Measurements from ENCODE around the gene GNAS.

The GNAS gene

GRCh38 chr20:58842276-58842675 is 10.2 kb upstream of the GNAS start:
- ChIA-PET POLR2A (no interaction called here), CTCF (no interaction called here)
- no peak for TF ChIP-seq SP1 (IDR thresholded peaks at IDR 0.05)
- no peak for TF ChIP-seq HDGF (IDR thresholded peaks at IDR 0.05; ENCODE audit: borderline replicate concordance)
- no peak for TF ChIP-seq FOXA1 (IDR thresholded peaks at IDR 0.05)
- TF ChIP-seq ELF4 (IDR thresholded peaks at IDR 0.05) = no peak
- TF ChIP-seq FOXK2 (IDR thresholded peaks at IDR 0.05) = no peak
- TF ChIP-seq L3MBTL2 (conservative IDR thresholded peaks at IDR 0.05) = no peak
- TF ChIP-seq FOXM1 (IDR thresholded peaks at IDR 0.05; ENCODE audit: borderline replicate concordance) = no peak
- TF ChIP-seq SUZ12 (IDR thresholded peaks at IDR 0.05) = no peak
- TF ChIP-seq ZNF384 (IDR thresholded peaks at IDR 0.05) = no peak
- TF ChIP-seq TARDBP (IDR thresholded peaks at IDR 0.05) = no peak
- no peak for TF ChIP-seq BHLHE40 (IDR thresholded peaks at IDR 0.05; ENCODE audit: borderline replicate concordance)
- no peak for TF ChIP-seq ARNT (IDR thresholded peaks at IDR 0.05)
- TF ChIP-seq CTBP1 (IDR thresholded peaks at IDR 0.05; ENCODE audit: borderline replicate concordance) = no peak
- TF ChIP-seq NFRKB (IDR thresholded peaks at IDR 0.05) = no peak
- no peak for TF ChIP-seq PKNOX1 (IDR thresholded peaks at IDR 0.05)
- no peak for TF ChIP-seq LEF1 (IDR thresholded peaks at IDR 0.05; ENCODE audit: borderline replicate concordance)
- DNase-seq (ENCODE audit: extremely low spot score) = no peak

GRCh38 chr20:58843128-58843556 is 9.4 kb upstream of the GNAS start:
- ChIA-PET POLR2A (no interaction called here), CTCF (no interaction called here)
- no peak for DNase-seq (ENCODE audit: extremely low spot score)
- no peak for TF ChIP-seq FOXA1 (IDR thresholded peaks at IDR 0.05)
- no peak for TF ChIP-seq FOXM1 (IDR thresholded peaks at IDR 0.05; ENCODE audit: borderline replicate concordance)
- TF ChIP-seq ZNF384 (IDR thresholded peaks at IDR 0.05) = no peak
- TF ChIP-seq HDGF (IDR thresholded peaks at IDR 0.05; ENCODE audit: borderline replicate concordance) = no peak
- TF ChIP-seq ARNT (IDR thresholded peaks at IDR 0.05) = no peak
- no peak for TF ChIP-seq FOXK2 (IDR thresholded peaks at IDR 0.05)
- no peak for TF ChIP-seq L3MBTL2 (conservative IDR thresholded peaks at IDR 0.05)
- no peak for TF ChIP-seq LEF1 (IDR thresholded peaks at IDR 0.05; ENCODE audit: borderline replicate concordance)

- CTCF ChIA-PET = interaction anchor here (0.7 kb wide), 1 partner anchor 523 kb away, joined by 4 read pairs; no protein-coding TSS in a partner anchor
- no peak for DNase-seq (ENCODE audit: extremely low spot score)
- POLR2A ChIA-PET = no interaction called here
- TF ChIP-seq ARNT (IDR thresholded peaks at IDR 0.05) (no peak), SUZ12 (IDR thresholded peaks at IDR 0.05) (no peak), BHLHE40 (IDR thresholded peaks at IDR 0.05; ENCODE audit: borderline replicate concordance) (no peak), NFRKB (IDR thresholded peaks at IDR 0.05) (no peak), ZNF384 (IDR thresholded peaks at IDR 0.05) (no peak), LEF1 (IDR thresholded peaks at IDR 0.05; ENCODE audit: borderline replicate concordance) (no peak), FOXM1 (IDR thresholded peaks at IDR 0.05; ENCODE audit: borderline replicate concordance) (no peak), SP1 (IDR thresholded peaks at IDR 0.05) (no peak), FOXA1 (IDR thresholded peaks at IDR 0.05) (no peak), FOXK2 (IDR thresholded peaks at IDR 0.05) (no peak), CTBP1 (IDR thresholded peaks at IDR 0.05; ENCODE audit: borderline replicate concordance) (no peak), TARDBP (IDR thresholded peaks at IDR 0.05) (no peak), HDGF (IDR thresholded peaks at IDR 0.05; ENCODE audit: borderline replicate concordance) (no peak), ELF4 (IDR thresholded peaks at IDR 0.05) (no peak)
Observed at GRCh38 chr20:58845706-58846105, 6.8 kb upstream of the GNAS start.

GRCh38 chr20:58847463-58847862 is 5.1 kb upstream of the GNAS start:
- POLR2A ChIA-PET = interaction anchor here (1.1 kb wide), 1 partner anchor 196 kb away, joined by 3 read pairs; the partner anchor contains the start of gene STX16
- TF ChIP-seq LEF1 (IDR thresholded peaks at IDR 0.05; ENCODE audit: borderline replicate concordance) (no peak), HDGF (IDR thresholded peaks at IDR 0.05; ENCODE audit: borderline replicate concordance) (no peak), SP1 (IDR thresholded peaks at IDR 0.05) (no peak), NFRKB (IDR thresholded peaks at IDR 0.05) (no peak), CTBP1 (IDR thresholded peaks at IDR 0.05; ENCODE audit: borderline replicate concordance) (no peak), TARDBP (IDR thresholded peaks at IDR 0.05) (no peak), SUZ12 (IDR thresholded peaks at IDR 0.05) (no peak), FOXM1 (IDR thresholded peaks at IDR 0.05; ENCODE audit: borderline replicate concordance) (no peak), FOXA1 (IDR thresholded peaks at IDR 0.05) (no peak), ELF4 (IDR thresholded peaks at IDR 0.05) (no peak), ZNF384 (IDR thresholded peaks at IDR 0.05) (no peak), L3MBTL2 (conservative IDR thresholded peaks at IDR 0.05) (no peak)
- no peak for DNase-seq (ENCODE audit: extremely low spot score)
- CTCF ChIA-PET = no interaction called here

- CTCF ChIA-PET = no interaction called here
- DNase-seq (ENCODE audit: extremely low spot score) = peak; percentile 81
- POLR2A ChIA-PET = no interaction called here
- no peak for TF ChIP-seq SP1 (IDR thresholded peaks at IDR 0.05)
- peak; percentile 97 for TF ChIP-seq PKNOX1 (IDR thresholded peaks at IDR 0.05)
Observed at GRCh38 chr20:58850693-58851174, 1.8 kb upstream of the GNAS start, which contains the start of gene GNAS-AS1. Gene GNAS-AS1 (minus strand): TSS chr20:58850902.

GRCh38 chr20:58851221-58851968 is 1.1 kb upstream of the GNAS start:
- TF ChIP-seq ELF4 (IDR thresholded peaks at IDR 0.05) (no peak), LEF1 (IDR thresholded peaks at IDR 0.05; ENCODE audit: borderline replicate concordance) (no peak), BHLHE40 (IDR thresholded peaks at IDR 0.05; ENCODE audit: borderline replicate concordance) (no peak), NFRKB (IDR thresholded peaks at IDR 0.05) (no peak), SP1 (IDR thresholded peaks at IDR 0.05) (no peak), HDGF (IDR thresholded peaks at IDR 0.05; ENCODE audit: borderline replicate concordance) (no peak), FOXK2 (IDR thresholded peaks at IDR 0.05) (no peak), PKNOX1 (IDR thresholded peaks at IDR 0.05) (no peak), ARNT (IDR thresholded peaks at IDR 0.05) (no peak), FOXM1 (IDR thresholded peaks at IDR 0.05; ENCODE audit: borderline replicate concordance) (no peak), TARDBP (IDR thresholded peaks at IDR 0.05) (no peak), SUZ12 (IDR thresholded peaks at IDR 0.05) (no peak), FOXA1 (IDR thresholded peaks at IDR 0.05) (no peak)
- CTCF ChIA-PET = no interaction called here
- POLR2A ChIA-PET = no interaction called here
- no peak for DNase-seq (ENCODE audit: extremely low spot score)
